ENCODE results near the gene SART3.

SART3 gene

GRCh38 chr12:108482717-108483212, 78.2 kb downstream of the SART3 start:
- Histone ChIP-seq H3K36me3 (no peaks in the 10 kb centered on the region), H3K4me1 (ENCODE audit: control insufficient read depth in 1 of 2, insufficient read depth in 1 of 2, low read depth in 1 of 2, low read length in 1 of 2) (no peaks in the 10 kb centered on the region), H3K27me3 (peaks cover 24% of the 10 kb centered on the region), H3K9me3 (no peaks in the 10 kb centered on the region), H3K4me3 (ENCODE audit: low read depth in 1 of 2, low read length in 1 of 2) (no peak overlapping the region), H3K27ac (no peak overlapping the region)
- TF ChIP-seq CTCF (IDR thresholded peaks at IDR 0.05): no peak

DNA sequence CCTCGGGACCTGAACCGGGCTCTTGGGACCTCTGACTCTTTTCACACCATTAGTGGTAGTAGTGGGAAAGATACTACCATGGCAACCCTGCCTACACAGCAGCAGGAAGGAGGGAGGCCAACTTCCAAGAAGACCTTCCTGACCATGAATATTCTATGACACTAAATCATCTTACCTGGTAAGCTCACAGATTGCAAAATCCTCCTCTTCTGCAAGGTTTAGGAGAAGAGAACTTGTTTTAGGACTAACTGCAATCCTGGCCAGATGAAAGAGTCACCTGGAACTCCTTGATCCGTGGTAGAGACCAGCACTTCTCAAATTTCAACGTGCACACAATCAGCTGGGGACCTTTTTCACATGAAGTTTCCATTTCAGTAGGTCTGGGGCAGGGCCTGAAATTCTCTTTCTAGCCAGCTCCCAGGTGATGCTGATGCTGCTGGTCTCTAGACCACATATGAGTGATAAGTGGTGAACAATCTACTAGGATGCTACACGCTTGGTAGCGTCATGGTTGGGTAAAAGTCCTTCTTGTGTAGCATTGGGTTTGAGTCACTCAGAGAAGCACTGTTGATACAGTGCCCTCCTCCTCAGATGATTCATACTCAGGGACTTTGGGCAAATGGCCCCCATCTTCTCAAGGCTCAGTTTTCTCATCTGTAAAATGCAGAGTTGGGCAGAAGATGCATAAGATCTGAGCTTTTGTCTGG, 81.5 kb downstream of the SART3 start:
- no peaks in the 10 kb centered on the region for H3K4me1 ChIP-seq (ENCODE audit: control insufficient read depth in 1 of 2, insufficient read depth in 1 of 2, low read depth in 1 of 2, low read length in 1 of 2)
- H3K4me3 ChIP-seq (ENCODE audit: low read depth in 1 of 2, low read length in 1 of 2): no peak overlapping the region
- H3K27me3 ChIP-seq: peaks cover 22% of the 10 kb centered on the region

DNA sequence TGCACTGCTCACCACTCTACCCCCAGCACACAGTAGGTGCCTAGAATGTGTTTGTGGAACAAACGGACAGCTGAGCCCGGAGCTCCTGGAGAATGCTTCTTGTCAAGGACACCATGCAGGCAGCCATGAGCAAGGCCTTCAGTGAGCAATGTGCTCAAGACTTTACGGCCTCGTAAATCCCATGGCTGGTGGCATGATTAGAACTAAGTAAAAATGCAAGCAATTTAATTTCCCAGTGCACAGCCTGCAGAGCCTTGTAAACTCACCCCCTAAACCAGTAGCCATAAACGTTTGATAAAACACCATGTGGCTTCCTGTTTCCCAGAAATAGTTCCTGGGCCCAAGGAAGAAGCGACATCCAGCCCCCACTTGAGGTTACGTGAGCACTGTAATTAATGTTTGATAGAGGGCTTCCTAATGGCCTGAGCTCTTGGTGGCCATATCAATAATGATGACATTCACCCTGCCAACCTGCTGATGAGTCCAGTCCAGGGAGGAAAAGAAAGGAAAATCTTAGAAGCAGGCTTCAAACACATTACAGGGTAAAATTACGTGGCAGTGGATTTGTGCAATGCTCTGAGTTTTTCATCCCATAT, 82.3 kb downstream of the SART3 start:
- Histone ChIP-seq H3K27ac (no peak overlapping the region), H3K9me3 (no peaks in the 10 kb centered on the region), H3K36me3 (no peaks in the 10 kb centered on the region), H3K4me3 (ENCODE audit: low read depth in 1 of 2, low read length in 1 of 2) (no peak overlapping the region), H3K4me1 (ENCODE audit: control insufficient read depth in 1 of 2, insufficient read depth in 1 of 2, low read depth in 1 of 2, low read length in 1 of 2) (no peaks in the 10 kb centered on the region), H3K27me3 (peaks cover 16% of the 10 kb centered on the region)
- TF ChIP-seq CTCF (IDR thresholded peaks at IDR 0.05): no peak

More for the DNA sequence above, 81.5 kb downstream of the SART3 start:
- Histone ChIP-seq H3K27ac (no peak overlapping the region), H3K36me3 (no peaks in the 10 kb centered on the region), H3K9me3 (no peaks in the 10 kb centered on the region)
- TF ChIP-seq CTCF (IDR thresholded peaks at IDR 0.05): no peak

GRCh38 chr12:108477881-108478259, 83.1 kb downstream of the SART3 start:
- H3K27ac ChIP-seq: no peak overlapping the region
- TF ChIP-seq CTCF (IDR thresholded peaks at IDR 0.05): no peak
- H3K36me3 ChIP-seq: no peaks in the 10 kb centered on the region
- no peak overlapping the region for H3K4me3 ChIP-seq (ENCODE audit: low read depth in 1 of 2, low read length in 1 of 2)
- H3K9me3 ChIP-seq: no peaks in the 10 kb centered on the region
- H3K27me3 ChIP-seq: peaks cover 7% of the 10 kb centered on the region
- no peaks in the 10 kb centered on the region for H3K4me1 ChIP-seq (ENCODE audit: control insufficient read depth in 1 of 2, insufficient read depth in 1 of 2, low read depth in 1 of 2, low read length in 1 of 2)

GRCh38 chr12:108477055-108477880, 83.7 kb downstream of the SART3 start:
- H3K27me3 ChIP-seq: peaks cover 1% of the 10 kb centered on the region
- H3K9me3 ChIP-seq: no peaks in the 10 kb centered on the region
- no peak for TF ChIP-seq CTCF (IDR thresholded peaks at IDR 0.05)
- H3K4me3 ChIP-seq (ENCODE audit: low read depth in 1 of 2, low read length in 1 of 2): no peak overlapping the region
- H3K27ac ChIP-seq: no peak overlapping the region
- H3K36me3 ChIP-seq: no peaks in the 10 kb centered on the region
- H3K4me1 ChIP-seq (ENCODE audit: control insufficient read depth in 1 of 2, insufficient read depth in 1 of 2, low read depth in 1 of 2, low read length in 1 of 2): no peaks in the 10 kb centered on the region
